H1 (cell line): Measurements from ENCODE around the gene TENT4A. TPM values are rescaled to one million over a fixed set of nuclear protein-coding genes. Genes with fewer than 3 reads are reported as not detected.

Experiments used
- CHD1 ChIP-seq: IDR thresholded peaks from 2 replicates; pipeline ENCODE4 v1.6.1; 2012; ENCODE audit warnings: low read depth, low read length, improper control_type of control experiment
- CTBP2 ChIP-seq: IDR thresholded peaks from 2 replicates; pipeline ENCODE4 v1.7.0; 2011; ENCODE audit warnings: borderline replicate concordance, mild to moderate bottlenecking, moderate library complexity, mixed read lengths, low read length; ENCODE audit not compliant: insufficient read depth, insufficient read length
- JUND ChIP-seq: IDR thresholded peaks from 2 replicates; pipeline ENCODE4 v1.6.1; 2011; ENCODE audit warnings: mild to moderate bottlenecking, improper control_type of control experiment, low read length
- KDM4A ChIP-seq: IDR thresholded peaks from one replicate; pipeline ENCODE4 v1.7.1; 2012; ENCODE audit warnings: low read depth, mild to moderate bottlenecking, moderate library complexity, low read length, inconsistent platforms; ENCODE audit not compliant: severe bottlenecking
- KDM5A ChIP-seq: fragments of 200-600 bp; IDR thresholded peaks from 2 replicates; pipeline ENCODE4 v1.7.1; 2012; ENCODE audit warnings: mild to moderate bottlenecking, low read length, inconsistent platforms, mixed read lengths
- POLR2A ChIP-seq, 2 experiments: IDR thresholded peaks; 1 replicate in 1 of 2; 2 replicates in 1 of 2; pipeline ENCODE4 v1.6.1; 2011; ENCODE audit warnings: low read depth in 2 of 2, low read length in 2 of 2, mild to moderate bottlenecking in 2 of 2; ENCODE audit errors: control extremely low read depth in 1 of 2
- POLR2AphosphoS5 ChIP-seq: IDR thresholded peaks from 2 replicates; pipeline ENCODE4 v1.6.1; 2011; ENCODE audit warnings: low read depth, low read length
- RFX5 ChIP-seq: IDR thresholded peaks from 2 replicates; pipeline ENCODE4 v1.6.1; 2011; ENCODE audit warnings: low read depth, low read length, improper control_type of control experiment, borderline replicate concordance
- SP2 ChIP-seq: IDR thresholded peaks from 2 replicates; pipeline ENCODE4 v1.6.1; 2012; ENCODE audit warnings: mild to moderate bottlenecking, low read length, inconsistent platforms
- TCF12 ChIP-seq: IDR thresholded peaks from 2 replicates; pipeline ENCODE4 v1.6.1; 2011; ENCODE audit warnings: low read depth, mild to moderate bottlenecking, low read length
- YY1 ChIP-seq: IDR thresholded peaks from 2 replicates; pipeline ENCODE4 v1.6.1; 2011; ENCODE audit warnings: low read depth, mild to moderate bottlenecking, low read length
- polyA plus RNA-seq, 7 experiments: library from polyadenylated mRNA; depleted of rRNA in 3 of 7; stranded (reverse) in 5 of 7; unstranded in 2 of 7; fragments of >200 nt in 5 of 7; fragments of 200-250 nt in 2 of 7; gene quantifications; 1 replicate in 5 of 7; 2 replicates in 1 of 7; 4 replicates in 1 of 7; pipeline versions ENCODE4 v1.2.1 to v1.2.3, GENCODE V29; 2011 to 2013; ENCODE audit warnings: missing spikeins in 2 of 7, mixed read lengths in 2 of 7
- total RNA-seq: library from RNA; stranded (reverse); fragmentation: NEBNext Ultra II Directional; extraction: Animal tissue kit (Norgen Biotek cat#: 25700); gene quantifications from 2 replicates; pipeline ENCODE4 v1.2.1, GENCODE V29; 2021
- TF ChIP-seq, protein P1 (sequence below): fragments of 300-600 bp; sonication (generic); IDR thresholded peaks from 2 replicates; pipeline ENCODE4 v1.7.1; 2012; ENCODE audit warnings: low read length, moderate library complexity, mild to moderate bottlenecking, inconsistent platforms; ENCODE audit not compliant: insufficient replicate concordance
- TF ChIP-seq, protein P2 (sequence below): IDR thresholded peaks from 2 replicates; pipeline ENCODE4 v1.6.1; 2011; ENCODE audit warnings: low read depth, mild to moderate bottlenecking, low read length; ENCODE audit not compliant: insufficient read depth

TENT4A gene
- total and polyA plus RNA-seq, 2 of the 8 experiments (the other 6 are each of a cell fraction or from before 2014, with no cell fraction given), result 8.9 to 25.1 TPM

DNA sequence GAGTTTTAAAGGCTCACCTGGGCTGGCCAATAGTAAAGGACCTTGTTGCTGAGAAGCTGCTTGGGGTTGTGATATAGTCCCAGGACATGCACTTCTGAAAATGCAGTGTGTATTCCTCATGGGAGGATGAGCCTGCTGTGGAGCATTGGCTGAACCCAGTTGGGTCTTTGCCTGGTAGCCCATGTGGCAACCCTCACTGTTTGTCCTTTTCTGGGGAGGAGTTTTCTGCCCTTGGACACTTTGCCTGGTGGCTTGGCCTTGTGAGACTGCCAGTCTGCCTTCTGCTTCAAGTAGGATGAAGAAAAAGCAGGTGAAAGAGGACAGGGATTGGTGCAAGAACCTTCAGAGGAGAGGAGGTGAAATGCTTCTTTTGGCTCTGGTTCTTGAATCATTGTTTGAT, 4.0 kb downstream of the TENT4A start (continued):
- TF ChIP-seq, protein P1, sequence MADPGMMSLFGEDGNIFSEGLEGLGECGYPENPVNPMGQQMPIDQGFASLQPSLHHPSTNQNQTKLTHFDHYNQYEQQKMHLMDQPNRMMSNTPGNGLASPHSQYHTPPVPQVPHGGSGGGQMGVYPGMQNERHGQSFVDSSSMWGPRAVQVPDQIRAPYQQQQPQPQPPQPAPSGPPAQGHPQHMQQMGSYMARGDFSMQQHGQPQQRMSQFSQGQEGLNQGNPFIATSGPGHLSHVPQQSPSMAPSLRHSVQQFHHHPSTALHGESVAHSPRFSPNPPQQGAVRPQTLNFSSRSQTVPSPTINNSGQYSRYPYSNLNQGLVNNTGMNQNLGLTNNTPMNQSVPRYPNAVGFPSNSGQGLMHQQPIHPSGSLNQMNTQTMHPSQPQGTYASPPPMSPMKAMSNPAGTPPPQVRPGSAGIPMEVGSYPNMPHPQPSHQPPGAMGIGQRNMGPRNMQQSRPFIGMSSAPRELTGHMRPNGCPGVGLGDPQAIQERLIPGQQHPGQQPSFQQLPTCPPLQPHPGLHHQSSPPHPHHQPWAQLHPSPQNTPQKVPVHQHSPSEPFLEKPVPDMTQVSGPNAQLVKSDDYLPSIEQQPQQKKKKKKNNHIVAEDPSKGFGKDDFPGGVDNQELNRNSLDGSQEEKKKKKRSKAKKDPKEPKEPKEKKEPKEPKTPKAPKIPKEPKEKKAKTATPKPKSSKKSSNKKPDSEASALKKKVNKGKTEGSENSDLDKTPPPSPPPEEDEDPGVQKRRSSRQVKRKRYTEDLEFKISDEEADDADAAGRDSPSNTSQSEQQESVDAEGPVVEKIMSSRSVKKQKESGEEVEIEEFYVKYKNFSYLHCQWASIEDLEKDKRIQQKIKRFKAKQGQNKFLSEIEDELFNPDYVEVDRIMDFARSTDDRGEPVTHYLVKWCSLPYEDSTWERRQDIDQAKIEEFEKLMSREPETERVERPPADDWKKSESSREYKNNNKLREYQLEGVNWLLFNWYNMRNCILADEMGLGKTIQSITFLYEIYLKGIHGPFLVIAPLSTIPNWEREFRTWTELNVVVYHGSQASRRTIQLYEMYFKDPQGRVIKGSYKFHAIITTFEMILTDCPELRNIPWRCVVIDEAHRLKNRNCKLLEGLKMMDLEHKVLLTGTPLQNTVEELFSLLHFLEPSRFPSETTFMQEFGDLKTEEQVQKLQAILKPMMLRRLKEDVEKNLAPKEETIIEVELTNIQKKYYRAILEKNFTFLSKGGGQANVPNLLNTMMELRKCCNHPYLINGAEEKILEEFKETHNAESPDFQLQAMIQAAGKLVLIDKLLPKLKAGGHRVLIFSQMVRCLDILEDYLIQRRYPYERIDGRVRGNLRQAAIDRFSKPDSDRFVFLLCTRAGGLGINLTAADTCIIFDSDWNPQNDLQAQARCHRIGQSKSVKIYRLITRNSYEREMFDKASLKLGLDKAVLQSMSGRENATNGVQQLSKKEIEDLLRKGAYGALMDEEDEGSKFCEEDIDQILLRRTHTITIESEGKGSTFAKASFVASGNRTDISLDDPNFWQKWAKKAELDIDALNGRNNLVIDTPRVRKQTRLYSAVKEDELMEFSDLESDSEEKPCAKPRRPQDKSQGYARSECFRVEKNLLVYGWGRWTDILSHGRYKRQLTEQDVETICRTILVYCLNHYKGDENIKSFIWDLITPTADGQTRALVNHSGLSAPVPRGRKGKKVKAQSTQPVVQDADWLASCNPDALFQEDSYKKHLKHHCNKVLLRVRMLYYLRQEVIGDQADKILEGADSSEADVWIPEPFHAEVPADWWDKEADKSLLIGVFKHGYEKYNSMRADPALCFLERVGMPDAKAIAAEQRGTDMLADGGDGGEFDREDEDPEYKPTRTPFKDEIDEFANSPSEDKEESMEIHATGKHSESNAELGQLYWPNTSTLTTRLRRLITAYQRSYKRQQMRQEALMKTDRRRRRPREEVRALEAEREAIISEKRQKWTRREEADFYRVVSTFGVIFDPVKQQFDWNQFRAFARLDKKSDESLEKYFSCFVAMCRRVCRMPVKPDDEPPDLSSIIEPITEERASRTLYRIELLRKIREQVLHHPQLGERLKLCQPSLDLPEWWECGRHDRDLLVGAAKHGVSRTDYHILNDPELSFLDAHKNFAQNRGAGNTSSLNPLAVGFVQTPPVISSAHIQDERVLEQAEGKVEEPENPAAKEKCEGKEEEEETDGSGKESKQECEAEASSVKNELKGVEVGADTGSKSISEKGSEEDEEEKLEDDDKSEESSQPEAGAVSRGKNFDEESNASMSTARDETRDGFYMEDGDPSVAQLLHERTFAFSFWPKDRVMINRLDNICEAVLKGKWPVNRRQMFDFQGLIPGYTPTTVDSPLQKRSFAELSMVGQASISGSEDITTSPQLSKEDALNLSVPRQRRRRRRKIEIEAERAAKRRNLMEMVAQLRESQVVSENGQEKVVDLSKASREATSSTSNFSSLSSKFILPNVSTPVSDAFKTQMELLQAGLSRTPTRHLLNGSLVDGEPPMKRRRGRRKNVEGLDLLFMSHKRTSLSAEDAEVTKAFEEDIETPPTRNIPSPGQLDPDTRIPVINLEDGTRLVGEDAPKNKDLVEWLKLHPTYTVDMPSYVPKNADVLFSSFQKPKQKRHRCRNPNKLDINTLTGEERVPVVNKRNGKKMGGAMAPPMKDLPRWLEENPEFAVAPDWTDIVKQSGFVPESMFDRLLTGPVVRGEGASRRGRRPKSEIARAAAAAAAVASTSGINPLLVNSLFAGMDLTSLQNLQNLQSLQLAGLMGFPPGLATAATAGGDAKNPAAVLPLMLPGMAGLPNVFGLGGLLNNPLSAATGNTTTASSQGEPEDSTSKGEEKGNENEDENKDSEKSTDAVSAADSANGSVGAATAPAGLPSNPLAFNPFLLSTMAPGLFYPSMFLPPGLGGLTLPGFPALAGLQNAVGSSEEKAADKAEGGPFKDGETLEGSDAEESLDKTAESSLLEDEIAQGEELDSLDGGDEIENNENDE, result no peak
- TF ChIP-seq CHD1 (no peak), POLR2AphosphoS5 (no peak), SP2 (no peak), JUND (no peak), YY1 (no peak), RFX5 (no peak), TCF12 (no peak), KDM5A (no peak), CTBP2 (no peak), POLR2A (IDR thresholded peaks at IDR 0.05; ENCODE audit: control extremely low read depth in 1 of 2, low read depth in 2 of 2, low read length in 2 of 2) (no peak), KDM4A (no peak)
- TF ChIP-seq, protein P2, sequence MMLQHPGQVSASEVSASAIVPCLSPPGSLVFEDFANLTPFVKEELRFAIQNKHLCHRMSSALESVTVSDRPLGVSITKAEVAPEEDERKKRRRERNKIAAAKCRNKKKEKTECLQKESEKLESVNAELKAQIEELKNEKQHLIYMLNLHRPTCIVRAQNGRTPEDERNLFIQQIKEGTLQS, result no peak
